Muscle of leg (tissue), 11 donors: ENCODE results near the gene HPN. TPM values are rescaled to one million over a fixed set of nuclear protein-coding genes. Genes with fewer than 3 reads are reported as not detected.

ENCODE experiments used
- DNase-seq: peaks from one replicate; pipeline ENCODE4 v3.0.0; 2013
- H3K27ac ChIP-seq: one replicate; pipeline ENCODE4 v1.5.1; 2013; ENCODE audit warnings: mild to moderate bottlenecking, low read length, control low read depth
- H3K27me3 ChIP-seq: one replicate; pipeline ENCODE4 v1.6.1; 2013; ENCODE audit warnings: low read length; ENCODE audit not compliant: control insufficient read depth, insufficient read depth
- H3K36me3 ChIP-seq: one replicate; pipeline ENCODE4 v1.6.1; 2013; ENCODE audit warnings: low read length; ENCODE audit not compliant: control insufficient read depth, insufficient read depth
- H3K4me1 ChIP-seq: one replicate; pipeline ENCODE4 v1.6.1; 2013; ENCODE audit warnings: low read length; ENCODE audit not compliant: control insufficient read depth, insufficient read depth
- H3K4me3 ChIP-seq: one replicate; pipeline ENCODE4 v1.5.1; 2013; ENCODE audit warnings: low read length, control low read depth
- H3K9me3 ChIP-seq: replicated peaks from 2 replicates; pipeline ENCODE4 v1.6.1; 2013; ENCODE audit warnings: low read depth, low read length; ENCODE audit not compliant: control insufficient read depth
- WGBS: methylation state at CpG from one replicate; pipeline ENCODE4 v1.1.5; 2013; ENCODE audit warnings: missing lambda C conversion rate; ENCODE audit not compliant: insufficient coverage; 5-methylcytosine and 5-hydroxymethylcytosine counted together
- polyA plus RNA-seq, 8 donors: library from polyadenylated mRNA; unstranded; fragments of 120-200 nt; gene quantifications; one replicate each; pipeline versions ENCODE4 v1.2.1 to v1.2.3, GENCODE V29; 2013; ENCODE audit warnings: inconsistent platforms in 1 of 8, low replicate concordance in 1 of 8; ENCODE audit not compliant: insufficient read length in 8 of 8, insufficient read depth in 1 of 8
- total RNA-seq: library from RNA; stranded (reverse); fragments of 120-200 nt; gene quantifications from one replicate; pipeline ENCODE4 v1.2.4, GENCODE V29; 2013

Gene HPN
- total and polyA plus RNA-seq, 9 donors: 0.13 to 15.6 (median 0.40) TPM; not detected in 1

DNA sequence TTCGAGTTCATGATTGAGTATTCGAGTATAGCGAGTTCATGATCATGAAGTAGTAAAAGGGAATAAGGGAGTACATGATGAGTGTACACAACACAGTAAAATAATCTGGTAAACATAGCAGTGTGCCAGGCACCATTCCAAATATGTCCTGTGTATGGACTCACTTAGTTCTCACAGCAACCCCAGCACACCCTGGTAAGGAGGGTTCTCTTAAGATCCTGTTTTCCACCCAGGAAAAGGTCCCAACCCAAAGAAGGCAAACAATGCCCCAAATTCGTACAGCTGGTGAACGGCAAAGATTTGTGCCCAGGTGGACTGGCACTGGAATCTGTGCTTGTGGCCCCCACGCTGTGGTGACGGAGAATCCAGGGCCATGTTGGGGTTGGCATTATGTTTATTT is 21.4 kb downstream of the HPN start:
- Histone ChIP-seq H3K4me1 (no peaks in the 10 kb centered on the region), H3K27ac (no peak overlapping the region), H3K27me3 (peaks cover 2% of the 10 kb centered on the region), H3K4me3 (no peak overlapping the region), H3K9me3 (no peaks in the 10 kb centered on the region), H3K36me3 (no peaks in the 10 kb centered on the region)
- WGBS: 80% methylated on average over 2 of the region's 7 CpGs
- no peak for DNase-seq

DNA sequence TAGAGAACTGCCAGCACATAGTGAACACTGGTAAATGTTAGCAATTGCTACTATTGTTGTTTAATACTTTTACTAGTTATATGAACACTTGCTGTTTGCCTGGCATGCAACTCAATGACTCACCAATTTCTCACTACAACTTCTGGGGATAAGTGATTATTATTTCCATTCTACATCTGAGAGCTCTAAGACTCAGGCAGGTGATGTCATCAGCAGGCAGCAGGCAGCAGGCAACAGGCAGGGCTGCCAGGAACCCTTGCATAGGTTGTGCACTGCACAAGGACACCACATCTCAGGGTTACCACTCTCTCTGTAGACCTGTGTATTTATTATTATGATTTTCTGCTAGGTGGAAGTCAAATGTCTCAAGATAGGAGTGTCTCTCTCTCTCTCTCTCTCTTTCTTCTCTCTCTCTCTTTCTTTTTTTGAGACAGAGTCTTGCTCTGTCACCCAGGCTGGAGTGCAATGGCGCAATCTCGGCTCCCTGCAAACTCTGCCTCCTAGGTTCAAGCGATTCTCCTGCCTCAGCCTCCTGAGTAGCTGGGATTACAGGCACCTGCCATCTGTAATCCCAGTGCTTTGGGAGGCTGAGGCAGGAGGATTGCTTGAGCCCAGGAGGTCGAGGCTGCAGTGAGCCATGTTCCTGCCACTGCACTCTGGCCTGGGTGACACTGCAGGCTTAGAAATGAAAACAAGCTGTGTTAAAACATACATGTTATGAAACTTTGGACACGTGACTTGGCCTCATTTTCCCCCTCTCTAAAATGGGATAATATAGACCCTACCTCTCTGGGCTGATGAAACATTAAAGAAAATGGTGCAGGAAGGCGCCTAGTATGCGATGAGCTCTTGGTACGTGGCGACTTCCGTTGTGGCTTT is 22.7 kb downstream of the HPN start:
- Histone ChIP-seq H3K36me3 (no peaks in the 10 kb centered on the region), H3K9me3 (no peaks in the 10 kb centered on the region), H3K27me3 (no peaks in the 10 kb centered on the region), H3K27ac (no peak overlapping the region), H3K4me1 (peaks cover 7% of the 10 kb centered on the region), H3K4me3 (no peak overlapping the region)
- DNase-seq: no peak
- 70% methylated on average over 3 of the region's 10 CpGs for WGBS

DNA sequence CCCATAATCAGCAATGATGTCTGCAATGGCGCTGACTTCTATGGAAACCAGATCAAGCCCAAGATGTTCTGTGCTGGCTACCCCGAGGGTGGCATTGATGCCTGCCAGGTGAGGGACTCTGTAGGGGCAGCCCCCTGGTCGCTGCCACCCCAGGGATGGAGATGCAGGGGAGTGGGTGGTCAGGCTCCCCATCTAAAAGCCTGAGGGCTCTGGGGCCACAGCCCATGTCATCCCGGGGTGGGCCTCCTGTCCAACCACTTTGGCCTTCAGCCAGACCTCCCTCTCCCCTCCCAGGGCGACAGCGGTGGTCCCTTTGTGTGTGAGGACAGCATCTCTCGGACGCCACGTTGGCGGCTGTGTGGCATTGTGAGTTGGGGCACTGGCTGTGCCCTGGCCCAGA is 24.1 kb downstream of the HPN start:
- DNase-seq: no peak
- peaks cover 3% of the 10 kb centered on the region for H3K9me3 ChIP-seq
- H3K27ac ChIP-seq: no peak overlapping the region
- WGBS: 90% methylated on average over 7 of the region's 10 CpGs
- H3K4me1 ChIP-seq: peaks cover 11% of the 10 kb centered on the region
- no peak overlapping the region for H3K4me3 ChIP-seq
- H3K36me3 ChIP-seq: no peaks in the 10 kb centered on the region
- no peaks in the 10 kb centered on the region for H3K27me3 ChIP-seq

DNA sequence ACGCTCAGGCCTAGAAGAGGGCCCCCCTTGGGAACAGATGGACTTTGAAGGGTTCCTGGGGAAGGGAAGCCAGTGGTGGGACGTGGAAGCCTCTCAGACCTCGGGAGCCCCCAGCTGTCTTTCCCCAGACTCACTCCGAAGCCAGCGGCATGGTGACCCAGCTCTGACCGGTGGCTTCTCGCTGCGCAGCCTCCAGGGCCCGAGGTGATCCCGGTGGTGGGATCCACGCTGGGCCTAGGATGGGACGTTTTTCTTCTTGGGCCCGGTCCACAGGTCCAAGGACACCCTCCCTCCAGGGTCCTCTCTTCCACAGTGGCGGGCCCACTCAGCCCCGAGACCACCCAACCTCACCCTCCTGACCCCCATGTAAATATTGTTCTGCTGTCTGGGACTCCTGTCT is 24.6 kb downstream of the HPN start:
- no peak overlapping the region for H3K27ac ChIP-seq
- H3K4me1 ChIP-seq: peaks cover 11% of the 10 kb centered on the region
- no peak overlapping the region for H3K4me3 ChIP-seq
- WGBS: 95% methylated on average over 11 of the region's 15 CpGs
- H3K9me3 ChIP-seq: peaks cover 5% of the 10 kb centered on the region
- H3K27me3 ChIP-seq: no peaks in the 10 kb centered on the region
- no peak for DNase-seq
- no peaks in the 10 kb centered on the region for H3K36me3 ChIP-seq

DNA sequence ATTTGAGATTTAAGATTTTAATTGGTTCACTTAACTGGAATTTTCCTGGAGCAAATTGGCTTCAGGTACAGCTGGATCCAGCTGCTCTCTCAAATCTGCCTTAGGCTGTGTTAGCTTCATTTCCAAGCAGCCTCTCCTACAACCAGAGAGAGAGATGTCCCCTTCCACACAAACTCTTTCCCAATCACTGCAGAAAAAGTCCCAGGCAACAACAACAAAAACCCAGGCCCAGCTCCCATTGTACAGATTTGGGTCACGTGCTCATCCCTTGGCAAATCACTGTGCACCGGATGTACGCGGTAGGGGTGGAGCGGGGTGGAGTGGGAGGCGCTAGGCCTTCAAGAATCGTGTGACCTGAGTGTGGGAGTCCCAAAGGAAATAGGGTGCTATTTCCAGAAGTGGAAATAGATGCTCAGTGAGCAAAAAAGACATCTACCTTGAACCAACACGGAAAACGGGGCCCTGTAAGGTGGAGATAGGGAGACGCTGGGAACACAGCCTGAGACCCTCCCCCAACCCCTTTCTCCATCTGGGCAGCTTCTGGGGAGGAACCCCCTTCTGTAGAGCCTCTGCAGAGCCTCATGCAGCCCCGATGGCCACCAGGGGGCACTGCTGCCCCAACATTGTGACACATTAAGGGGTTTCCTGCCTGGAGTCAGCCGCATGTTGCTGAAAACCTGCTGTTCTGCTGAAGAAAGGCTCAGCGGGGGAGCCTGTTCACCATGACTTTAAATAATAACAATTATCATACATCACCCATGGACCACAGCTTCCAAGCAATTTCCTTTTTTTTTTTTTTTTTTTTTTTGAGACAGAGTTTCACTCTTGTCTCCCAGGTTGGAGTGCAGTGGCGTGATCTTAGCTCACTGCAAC is 25.4 kb downstream of the HPN start:
- Histone ChIP-seq H3K36me3 (no peaks in the 10 kb centered on the region), H3K27ac (no peak overlapping the region), H3K4me3 (no peak overlapping the region), H3K9me3 (peaks cover 5% of the 10 kb centered on the region), H3K27me3 (no peaks in the 10 kb centered on the region), H3K4me1 (peaks cover 11% of the 10 kb centered on the region)
- 23% methylated on average over 6 of the region's 14 CpGs for WGBS
- DNase-seq: peak; percentile 85

DNA sequence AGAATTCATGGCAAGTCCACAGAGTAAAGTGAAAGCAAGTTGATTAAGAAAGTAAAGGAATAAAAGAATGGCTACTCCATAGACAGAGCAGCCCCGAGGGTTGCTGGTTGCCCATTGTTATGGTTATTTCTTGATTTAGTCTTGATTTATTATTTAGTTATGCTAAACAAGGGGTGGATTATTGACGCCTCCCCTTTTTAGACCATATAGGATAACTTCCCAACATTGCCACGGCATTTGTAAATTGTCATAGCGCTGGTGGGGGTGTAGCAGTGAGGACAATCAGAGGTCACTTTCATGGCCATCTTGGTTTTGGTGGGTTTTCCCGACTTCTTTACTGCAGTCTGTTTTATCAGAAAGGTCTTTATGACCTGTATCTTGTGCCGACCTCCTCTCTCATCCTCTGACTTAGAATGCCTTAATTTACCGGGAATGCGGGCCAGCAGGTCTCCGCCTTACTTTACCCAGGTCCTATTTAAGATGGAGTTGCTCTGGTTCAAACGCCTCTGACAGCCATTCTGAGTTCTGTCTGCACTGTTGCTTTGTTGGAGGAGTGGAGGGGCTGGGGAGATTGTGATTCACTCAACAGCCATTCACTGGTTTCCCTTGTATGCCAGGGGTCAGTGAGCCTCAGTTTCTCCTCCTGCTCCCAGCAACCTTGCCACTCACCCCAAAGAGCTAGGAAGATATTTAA is 27.6 kb downstream of the HPN start:
- 69% methylated on average over 4 of the region's 10 CpGs for WGBS
- no peak overlapping the region for H3K4me3 ChIP-seq
- H3K9me3 ChIP-seq: peaks cover 5% of the 10 kb centered on the region
- no peak overlapping the region for H3K27ac ChIP-seq
- H3K36me3 ChIP-seq: no peaks in the 10 kb centered on the region
- peaks cover 11% of the 10 kb centered on the region for H3K4me1 ChIP-seq
- no peak for DNase-seq
- H3K27me3 ChIP-seq: no peaks in the 10 kb centered on the region

DNA sequence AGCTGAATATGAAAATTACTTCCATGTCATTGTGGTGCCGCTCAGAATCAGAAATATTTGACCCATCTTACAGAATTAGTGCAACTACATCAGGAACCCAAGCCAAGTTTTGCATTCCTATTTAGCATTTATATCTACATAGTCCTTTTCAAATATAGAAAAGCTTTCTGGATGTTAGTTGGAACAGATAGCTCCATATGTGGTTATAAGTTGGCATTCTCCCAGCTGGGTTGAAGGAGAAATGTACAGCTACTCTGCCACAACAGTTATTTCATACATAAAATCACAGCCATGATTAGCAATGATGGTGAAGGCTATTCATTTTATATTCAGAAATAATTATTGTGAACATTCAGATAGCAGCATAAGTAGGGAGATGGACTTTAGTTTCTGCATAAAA is 28.2 kb downstream of the HPN start:
- no peaks in the 10 kb centered on the region for H3K36me3 ChIP-seq
- no peak overlapping the region for H3K4me3 ChIP-seq
- no CpG with 5 or more reads among the region's 1 CpG for WGBS
- peaks cover 5% of the 10 kb centered on the region for H3K9me3 ChIP-seq
- DNase-seq: peak; percentile 37
- H3K27me3 ChIP-seq: no peaks in the 10 kb centered on the region
- H3K4me1 ChIP-seq: peaks cover 11% of the 10 kb centered on the region
- H3K27ac ChIP-seq: no peak overlapping the region

DNA sequence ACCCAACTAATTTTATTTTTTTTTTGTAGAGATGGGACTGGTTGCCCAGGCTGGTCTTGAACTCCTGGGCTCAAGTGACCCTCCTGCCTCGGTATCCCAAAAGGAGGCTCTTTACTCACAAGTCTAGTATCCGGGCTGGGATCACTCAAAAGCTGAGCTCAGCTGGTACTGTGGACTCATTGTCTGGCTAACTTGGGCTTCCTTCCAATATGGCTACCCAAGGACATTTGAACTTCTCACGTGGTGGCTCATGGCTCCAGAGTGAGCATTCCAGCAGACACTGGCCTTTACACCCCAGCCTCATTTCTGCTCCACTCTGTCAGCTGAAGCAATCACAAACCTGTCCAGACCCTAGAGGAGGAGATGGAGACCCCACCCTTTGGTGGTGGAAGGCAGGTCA is 28.9 kb downstream of the HPN start:
- peaks cover 11% of the 10 kb centered on the region for H3K4me1 ChIP-seq
- no peak overlapping the region for H3K27ac ChIP-seq
- 81% methylated on average over 2 of the region's 3 CpGs for WGBS
- H3K36me3 ChIP-seq: no peaks in the 10 kb centered on the region
- DNase-seq: no peak
- H3K9me3 ChIP-seq: peaks cover 5% of the 10 kb centered on the region
- no peaks in the 10 kb centered on the region for H3K27me3 ChIP-seq
- no peak overlapping the region for H3K4me3 ChIP-seq

DNA sequence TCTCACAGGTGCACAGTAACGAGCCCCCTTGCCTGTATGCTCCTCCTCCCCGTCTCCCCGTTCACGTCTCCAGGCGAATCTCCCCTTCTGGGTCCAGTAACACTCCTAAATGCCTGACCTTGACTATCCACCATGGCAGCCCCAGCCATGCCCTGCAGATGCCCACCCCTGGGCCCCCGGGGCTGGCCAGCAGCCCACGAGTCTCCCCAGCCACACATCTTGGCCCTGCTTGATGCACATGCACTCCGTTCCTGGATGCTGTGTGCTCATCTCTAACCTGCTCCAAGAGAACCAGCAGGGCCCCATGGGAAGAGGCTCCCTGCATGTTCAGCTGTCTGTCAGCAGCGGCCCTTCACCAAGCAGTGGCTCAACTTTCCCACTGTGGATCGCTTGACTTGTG is 32.0 kb downstream of the HPN start:
- Histone ChIP-seq H3K27ac (no peak overlapping the region), H3K9me3 (peaks cover 5% of the 10 kb centered on the region), H3K4me1 (peaks cover 8% of the 10 kb centered on the region), H3K4me3 (no peak overlapping the region), H3K27me3 (peaks cover 2% of the 10 kb centered on the region), H3K36me3 (no peaks in the 10 kb centered on the region)
- no peak for DNase-seq
- WGBS: 60% methylated on average over 8 of the region's 10 CpGs

DNA sequence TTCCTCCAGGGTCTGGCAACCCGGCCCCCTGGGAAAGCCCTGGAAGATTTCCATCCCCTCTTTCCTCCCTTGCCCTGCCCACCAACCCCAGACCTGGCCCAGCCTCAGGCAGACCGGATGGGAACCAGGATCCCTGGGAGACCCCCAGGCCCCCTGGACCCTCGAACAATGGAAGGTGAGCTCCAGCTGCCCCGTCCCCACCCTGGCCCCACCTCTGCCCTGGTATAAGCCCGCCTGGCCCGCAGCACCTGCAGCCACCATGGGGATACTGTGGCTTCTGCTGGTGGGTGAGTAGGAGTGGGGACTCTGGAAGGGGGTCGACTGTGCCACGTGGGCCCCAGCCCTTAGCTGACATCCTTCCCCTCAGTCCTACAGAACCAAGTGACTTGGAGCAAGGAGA is 32.4 kb downstream of the HPN start:
- Histone ChIP-seq H3K27ac (no peak overlapping the region), H3K4me3 (no peak overlapping the region), H3K9me3 (peaks cover 5% of the 10 kb centered on the region), H3K36me3 (no peaks in the 10 kb centered on the region), H3K4me1 (peaks cover 5% of the 10 kb centered on the region), H3K27me3 (peaks cover 2% of the 10 kb centered on the region)
- WGBS: 86% methylated on average over 3 of the region's 8 CpGs
- DNase-seq: no peak
